Activated CD8-positive, alpha-beta T cell treated with anti-CD3 and anti-CD28 coated beads for 36 hours (primary cell): Measurements from ENCODE around the gene SIAH2. TPM values are rescaled to one million over a fixed set of nuclear protein-coding genes. Genes with fewer than 3 reads are reported as not detected.
A peak's percentile ranks its signal among the peaks of the same experiment; 100 is the strongest.

Source experiments
- ATAC-seq: fragments of 200-7000 bp; cut with Tn5 transposase; one replicate; pipeline ENCODE4 v1.10.0; 2021; ENCODE audit warnings: mild to moderate bottlenecking, moderate library complexity
- CTCF ChIA-PET: fragments of 350-600 bp; sonication (Branson Sonifier 250); formaldehyde crosslinking; loops from one replicate; lab custom pipeline; 2021; ENCODE audit warnings: antibody characterized with exemption; lab: Charles Lee
- POLR2A ChIA-PET: fragments of 350-600 bp; sonication (Branson Sonifier 250); formaldehyde crosslinking; loops from one replicate; lab custom pipeline; 2021; ENCODE audit warnings: antibody characterized with exemption; lab: Charles Lee
- DNase-seq: peaks from one replicate; pipeline ENCODE4 v3.0.0-alpha.2; 2020
- H3K27ac Mint-ChIP-seq: one replicate; pipeline ENCODE4 v1.8.0; 2021; ENCODE audit warnings: mild to moderate bottlenecking, mixed read lengths
- H3K27me3 Mint-ChIP-seq: one replicate; pipeline ENCODE4 v1.8.0; 2021; ENCODE audit warnings: mixed read lengths
- H3K36me3 Mint-ChIP-seq: one replicate; pipeline ENCODE4 v1.8.0; 2021; ENCODE audit warnings: low read depth, mixed read lengths
- H3K4me1 Mint-ChIP-seq: one replicate; pipeline ENCODE4 v1.8.0; 2021; ENCODE audit warnings: low read depth, mixed read lengths
- H3K4me3 Mint-ChIP-seq: one replicate; pipeline ENCODE4 v1.8.0; 2021; ENCODE audit warnings: mild to moderate bottlenecking, moderate library complexity, mixed read lengths
- H3K9me3 Mint-ChIP-seq: one replicate; pipeline ENCODE4 v1.8.0; 2021; ENCODE audit warnings: mixed read lengths
- CTCF ChIP-seq: fragments of 200-600 bp; IDR thresholded peaks from one replicate; pipeline ENCODE4 v1.8.0; 2022; ENCODE audit warnings: antibody characterized with exemption, mild to moderate bottlenecking
- intact Hi-C: fragments of 100-400 bp; cut with micrococcal nuclease; formaldehyde crosslinking; loops from one replicate; pipeline ENCODE4 v1.10.0; 2022
- total RNA-seq, 2 experiments: library from RNA; stranded (reverse); gene quantifications; one replicate each; pipeline ENCODE4 v1.2.3, GENCODE V29; 2021

Gene SIAH2
- total RNA-seq, 2 experiments from 2014 or later: 90.3 to 91.1 TPM

GRCh38 chr3:150770681-150771080 is 7.7 kb upstream of the SIAH2 start:
- Mint-ChIP-seq H3K27ac (no peak overlapping the region), H3K9me3 (no peaks in the 10 kb centered on the region), H3K4me1 (peaks cover 20% of the 10 kb centered on the region), H3K27me3 (no peaks in the 10 kb centered on the region), H3K4me3 (no peak overlapping the region), H3K36me3 (no peaks in the 10 kb centered on the region)
- ATAC-seq (no peak), DNase-seq (no peak)
- ChIA-PET CTCF (interaction anchor here (1.7 kb wide), 1 partner anchor 17 kb away, joined by 7 read pairs; no protein-coding TSS in a partner anchor), POLR2A (interaction anchor here (1.8 kb wide), 1 partner anchor 7 kb away, joined by 7 read pairs; the partner anchor contains the start of gene SIAH2)
- no peak for TF ChIP-seq CTCF
- intact Hi-C loops: no loop called here

GRCh38 chr3:150766742-150767141 is 3.8 kb upstream of the SIAH2 start:
- no peak overlapping the region for H3K4me3 Mint-ChIP-seq
- H3K9me3 Mint-ChIP-seq: no peaks in the 10 kb centered on the region
- H3K27ac Mint-ChIP-seq: peak overlapping the region; percentile 100

GRCh38 chr3:150765949-150766720 is 3.2 kb upstream of the SIAH2 start:
- Mint-ChIP-seq H3K27ac (peak overlapping the region; percentile 100), H3K9me3 (no peaks in the 10 kb centered on the region), H3K4me1 (peaks cover 32% of the 10 kb centered on the region), H3K27me3 (no peaks in the 10 kb centered on the region), H3K36me3 (peaks cover 14% of the 10 kb centered on the region), H3K4me3 (peak overlapping the region; percentile 100)
- ChIA-PET CTCF (interaction anchor here (0.8 to 8.0 kb wide), 6 partner anchors 10 to 65 kb away, joined by 3 to 52 read pairs (median 15); partner anchors contain the start of gene ERICH6), POLR2A (interaction anchor here (0.5 to 8.5 kb wide), 7 partner anchors 9 to 435 kb away, joined by 3 to 86 read pairs (median 4); partner anchors contain the start of gene GPR171)
- TF ChIP-seq CTCF: no peak
- intact Hi-C loops: no loop called here
- no peak for ATAC-seq
- DNase-seq: peak; percentile 47

More at GRCh38 chr3:150766742-150767141, 3.8 kb upstream of the SIAH2 start:
- H3K27me3 Mint-ChIP-seq: no peaks in the 10 kb centered on the region
- H3K36me3 Mint-ChIP-seq: peaks cover 8% of the 10 kb centered on the region
- ATAC-seq: no peak
- peaks cover 32% of the 10 kb centered on the region for H3K4me1 Mint-ChIP-seq
- ChIA-PET CTCF (interaction anchor here (0.8 to 8.0 kb wide), 5 partner anchors 9 to 65 kb away, joined by 3 to 52 read pairs (median 24); no protein-coding TSS in a partner anchor), POLR2A (interaction anchor here (0.5 to 8.5 kb wide), 6 partner anchors 10 to 49 kb away, joined by 3 to 76 read pairs (median 4); no protein-coding TSS in a partner anchor)
- no peak for TF ChIP-seq CTCF
- intact Hi-C loops: no loop called here
- DNase-seq: no peak

GRCh38 chr3:150764967-150765366 is 2.0 kb upstream of the SIAH2 start:
- CTCF ChIA-PET: interaction anchor here (1.2 to 8.0 kb wide), 9 partner anchors 11 to 100 kb away, joined by 3 to 52 read pairs (median 7); partner anchors contain the start of gene ERICH6
- peaks cover 25% of the 10 kb centered on the region for H3K36me3 Mint-ChIP-seq
- POLR2A ChIA-PET: interaction anchor here (1.3 to 8.5 kb wide), 15 partner anchors 9 to 437 kb away, joined by 3 to 125 read pairs (median 15); partner anchors contain the start of genes EIF2A, ERICH6, GPR171 and SERP1
- ATAC-seq (no peak), DNase-seq (no peak)
- no peak for TF ChIP-seq CTCF
- intact Hi-C loops: loop anchor here (5.0 kb wide), 3 partner anchors 163 to 437 kb away; partner anchors contain the start of genes EIF2A, GPR171, SELENOT and SERP1
- peaks cover 34% of the 10 kb centered on the region for H3K4me1 Mint-ChIP-seq
- H3K9me3 Mint-ChIP-seq: no peaks in the 10 kb centered on the region
- H3K4me3 Mint-ChIP-seq: peak overlapping the region; percentile 100
- no peaks in the 10 kb centered on the region for H3K27me3 Mint-ChIP-seq
- peak overlapping the region; percentile 100 for H3K27ac Mint-ChIP-seq
